A549 (cell line): ENCODE results near the gene OTUD7B. TPM values are rescaled to one million over a fixed set of nuclear protein-coding genes. Genes with fewer than 3 reads are reported as not detected.

ENCODE experiments used
- ATAC-seq, 2 experiments: fragments of 200-7000 bp in 1 of 2; fragments of >200 bp in 1 of 2; cut with Nextera tagmentation in 1 of 2; cut with Tn5 transposase in 1 of 2; 3 replicates each; pipeline versions ENCODE4 v1.8.0 to v1.9.1; 2018 to 2020; ENCODE audit warnings: mild to moderate bottlenecking in 1 of 2, moderate library complexity in 1 of 2
- CTCF ChIA-PET: fragments of 300-600 bp; sonication (Branson Sonifier 250); formaldehyde crosslinking; extraction: SDS; loops from one replicate; lab custom pipeline; 2021; ENCODE audit warnings: antibody characterized with exemption, inconsistent platforms; lab: Yijun Ruan, JAX
- POLR2A ChIA-PET: fragments of 350-600 bp; formaldehyde crosslinking; extraction: SDS; loops from one replicate; lab custom pipeline; 2021; ENCODE audit warnings: antibody characterized with exemption, inconsistent platforms; lab: Yijun Ruan, JAX
- DNase-seq, 2 experiments: peaks; one replicate each; pipeline versions ENCODE4 v3.0.0 to v3.0.0-alpha.2; 2011 to 2016; ENCODE audit warnings: low read depth in 1 of 2, low spot score in 1 of 2
- FAIRE-seq: peaks from 2 replicates; lab custom pipeline; 2011; peaks lifted over from hg19 to GRCh38; lab: Jason Lieb, UNC
- H3K27ac ChIP-seq, 2 experiments: fragments of >200 bp; sonication (Bioruptor Twin); formaldehyde crosslinking; 3 replicates each; pipeline ENCODE4 v1.5.1; 2016 to 2017
- H3K4me1 ChIP-seq: fragments of >200 bp; sonication (Bioruptor Twin); formaldehyde crosslinking; 3 replicates; pipeline ENCODE4 v1.6.1; 2016
- H3K4me2 ChIP-seq: fragments of >200 bp; sonication (Bioruptor Twin); formaldehyde crosslinking; 3 replicates; pipeline ENCODE4 v1.6.1; 2016
- H3K4me3 ChIP-seq: fragments of >200 bp; sonication (Bioruptor Twin); formaldehyde crosslinking; 3 replicates; pipeline ENCODE4 v1.5.1; 2016
- H3K9me3 ChIP-seq: fragments of >200 bp; sonication (Bioruptor Twin); formaldehyde crosslinking; 3 replicates; pipeline ENCODE4 v1.6.1; 2016
- CBX8 ChIP-seq: fragments of 200-600 bp; sonication (generic); IDR thresholded peaks from 2 replicates; pipeline ENCODE4 v1.6.1; 2016
- CHD2 ChIP-seq: fragments of 150-350 bp; IDR thresholded peaks from 2 replicates; pipeline ENCODE4 v1.6.1; 2014; ENCODE audit warnings: low read length; ENCODE audit not compliant: partially characterized antibody
- FOSL2 ChIP-seq, 2 experiments: fragments of 450-650 bp in 1 of 2; fragments of >200 bp in 1 of 2; sonication (Bioruptor Twin) in 1 of 2; formaldehyde crosslinking; IDR thresholded peaks; 2 replicates each; pipeline versions ENCODE4 v1.5.0 to v1.6.1; 2016 to 2020; ENCODE audit warnings: mild to moderate bottlenecking in 1 of 2, moderate library complexity in 1 of 2
- HDAC2 ChIP-seq: fragments of 200-600 bp; sonication (generic); IDR thresholded peaks from 2 replicates; pipeline ENCODE4 v1.6.1; 2016
- HEYL ChIP-seq: fragments of 250-450 bp; sonication (Bioruptor Pico); IDR thresholded peaks from 2 replicates; pipeline ENCODE4 v1.8.0; 2021; ENCODE audit warnings: mild to moderate bottlenecking, moderate library complexity
- HOXB5 ChIP-seq: fragments of 250-450 bp; sonication (Bioruptor Pico); IDR thresholded peaks from 2 replicates; pipeline ENCODE4 v1.5.0; 2020; ENCODE audit warnings: mild to moderate bottlenecking, moderate library complexity
- JUN ChIP-seq, 2 experiments: fragments of >200 bp; sonication (Bioruptor Twin); formaldehyde crosslinking; IDR thresholded peaks; 2 replicates in 1 of 2; 3 replicates in 1 of 2; pipeline ENCODE4 v1.6.1; 2016 to 2017
- MYC ChIP-seq: IDR thresholded peaks from 2 replicates; pipeline ENCODE4 v1.6.1; 2012; ENCODE audit warnings: mild to moderate bottlenecking, inconsistent platforms, low read length, improper control_type of control experiment, borderline replicate concordance
- POLR2A ChIP-seq: IDR thresholded peaks from 2 replicates; pipeline ENCODE4 v1.6.1; 2012; ENCODE audit warnings: mild to moderate bottlenecking, low read length
- RARB ChIP-seq: fragments of 250-450 bp; sonication (Bioruptor Pico); IDR thresholded peaks from 2 replicates; pipeline ENCODE4 v1.8.0; 2021; ENCODE audit warnings: mild to moderate bottlenecking, moderate library complexity
- TFCP2L1 ChIP-seq: fragments of 250-450 bp; sonication (Bioruptor Pico); IDR thresholded peaks from 2 replicates; pipeline ENCODE4 v1.5.0; 2021; ENCODE audit warnings: mild to moderate bottlenecking
- WGBS: methylation state at CpG from one replicate; pipeline ENCODE4 v1.1.6; 2017; ENCODE audit errors: missing lambda C conversion rate; 5-methylcytosine and 5-hydroxymethylcytosine counted together
- polyA plus RNA-seq, 4 experiments: library from polyadenylated mRNA; depleted of rRNA in 3 of 4; stranded (reverse); fragments of >200 nt; fragmentation: RNase III in 1 of 4; extraction: RNeasy Plus Mini Kit Qiagen cat#74134 plus additional on column Dnase treatment in 1 of 4; gene quantifications; 2 replicates in 3 of 4; 3 replicates in 1 of 4; pipeline ENCODE4 v1.2.3, GENCODE V29; 2011 to 2017
- TF ChIP-seq, protein P1 (sequence below): fragments of >200 bp; sonication (Bioruptor Twin); formaldehyde crosslinking; IDR thresholded peaks from 3 replicates; pipeline ENCODE4 v1.5.1; 2016
- TF ChIP-seq, protein P2 (sequence below): fragments of 250-450 bp; sonication (Bioruptor Pico); IDR thresholded peaks from 2 replicates; pipeline ENCODE4 v1.5.0; 2020; ENCODE audit warnings: low read depth, mild to moderate bottlenecking, moderate library complexity

Gene OTUD7B
- polyA plus RNA-seq, 2 of the 4 experiments (the other 2 are of a cell fraction) = 8.0 to 12.1 TPM

DNA sequence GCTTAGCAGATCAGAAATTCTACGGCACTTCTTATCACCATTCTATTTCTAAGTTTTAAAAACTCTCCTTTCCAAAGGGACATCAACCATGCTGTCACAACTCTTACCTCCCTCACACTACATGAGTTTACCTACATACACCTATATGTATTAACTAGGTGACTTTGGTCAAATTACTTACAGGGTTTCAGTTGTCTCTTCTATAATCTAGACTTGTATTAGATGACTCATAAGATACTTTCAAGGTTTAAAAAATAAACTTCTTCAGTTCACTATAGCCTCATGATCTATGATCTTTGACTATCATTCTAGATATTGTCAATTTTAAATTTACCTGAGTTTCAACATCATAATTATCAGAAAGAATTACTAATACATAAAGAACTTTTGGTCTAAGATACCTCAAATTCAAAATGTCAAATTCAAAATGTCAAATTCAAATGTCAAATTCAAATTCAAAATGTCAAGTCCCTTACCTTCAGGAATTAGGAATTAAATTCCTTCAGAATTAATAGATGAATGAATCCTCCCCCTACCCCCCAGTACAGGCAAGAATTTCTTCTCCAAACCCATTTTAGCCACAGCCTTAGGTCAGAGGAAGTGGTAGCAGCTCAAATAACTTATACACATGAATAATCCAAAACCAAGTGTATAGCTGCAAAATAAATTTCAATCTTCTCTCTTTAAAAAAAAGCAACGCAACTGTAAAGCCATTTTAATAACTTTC lies 31.1 kb downstream of the OTUD7B start:
- TF ChIP-seq MYC = no peak
- no peak for TF ChIP-seq FOSL2 (IDR thresholded peaks at IDR 0.05)
- TF ChIP-seq FOSL2 (CRISPR knock-in tag; IDR thresholded peaks at IDR 0.05) = peak; percentile 35; the same call in 1 of the 2 replicates
- TF ChIP-seq, all 56 proteins: peak for 1
- Histone ChIP-seq H3K9me3 (no peaks in the 10 kb centered on the region), H3K4me2 (no peak overlapping the region), H3K27ac (no peak overlapping the region), H3K4me3 (no peak overlapping the region), H3K4me1 (peaks cover 22% of the 10 kb centered on the region)
- no peak for DNase-seq
- no peak for FAIRE-seq
- ATAC-seq = no peak
- ChIA-PET CTCF (interaction anchor here (1.1 to 2.0 kb wide), 2 partner anchors 17 to 91 kb away, joined by 3 to 7 read pairs; no protein-coding TSS in a partner anchor), POLR2A (no interaction called here)
- WGBS = 91% methylated on average over 2 of the region's 2 CpGs

DNA sequence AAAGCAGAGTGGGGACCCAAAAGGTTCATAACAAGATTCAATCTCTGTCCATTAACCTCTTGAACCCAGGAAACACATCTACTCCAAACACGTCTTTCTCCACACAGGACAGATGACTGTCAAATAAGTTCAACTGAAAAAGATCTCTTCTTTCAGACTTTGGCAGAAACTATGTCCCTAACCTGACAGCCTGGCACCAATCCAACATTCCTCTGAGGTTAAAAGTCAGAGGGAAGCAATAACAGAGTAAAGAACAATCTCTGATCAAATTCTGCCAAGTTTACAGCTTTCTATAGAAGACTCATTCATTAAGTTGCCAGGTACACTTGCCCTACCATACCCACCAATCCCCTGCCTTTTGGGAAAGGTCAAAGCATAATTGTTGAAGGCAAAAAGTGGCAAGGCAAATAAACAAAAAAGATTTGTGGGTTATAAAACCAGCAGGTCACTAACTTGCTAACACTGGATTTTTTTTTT lies 31.9 kb downstream of the OTUD7B start:
- TF ChIP-seq, protein P1, sequence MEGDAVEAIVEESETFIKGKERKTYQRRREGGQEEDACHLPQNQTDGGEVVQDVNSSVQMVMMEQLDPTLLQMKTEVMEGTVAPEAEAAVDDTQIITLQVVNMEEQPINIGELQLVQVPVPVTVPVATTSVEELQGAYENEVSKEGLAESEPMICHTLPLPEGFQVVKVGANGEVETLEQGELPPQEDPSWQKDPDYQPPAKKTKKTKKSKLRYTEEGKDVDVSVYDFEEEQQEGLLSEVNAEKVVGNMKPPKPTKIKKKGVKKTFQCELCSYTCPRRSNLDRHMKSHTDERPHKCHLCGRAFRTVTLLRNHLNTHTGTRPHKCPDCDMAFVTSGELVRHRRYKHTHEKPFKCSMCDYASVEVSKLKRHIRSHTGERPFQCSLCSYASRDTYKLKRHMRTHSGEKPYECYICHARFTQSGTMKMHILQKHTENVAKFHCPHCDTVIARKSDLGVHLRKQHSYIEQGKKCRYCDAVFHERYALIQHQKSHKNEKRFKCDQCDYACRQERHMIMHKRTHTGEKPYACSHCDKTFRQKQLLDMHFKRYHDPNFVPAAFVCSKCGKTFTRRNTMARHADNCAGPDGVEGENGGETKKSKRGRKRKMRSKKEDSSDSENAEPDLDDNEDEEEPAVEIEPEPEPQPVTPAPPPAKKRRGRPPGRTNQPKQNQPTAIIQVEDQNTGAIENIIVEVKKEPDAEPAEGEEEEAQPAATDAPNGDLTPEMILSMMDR = no peak
- TF ChIP-seq HEYL (CRISPR knock-in tag) = no peak
- TF ChIP-seq, protein P2, sequence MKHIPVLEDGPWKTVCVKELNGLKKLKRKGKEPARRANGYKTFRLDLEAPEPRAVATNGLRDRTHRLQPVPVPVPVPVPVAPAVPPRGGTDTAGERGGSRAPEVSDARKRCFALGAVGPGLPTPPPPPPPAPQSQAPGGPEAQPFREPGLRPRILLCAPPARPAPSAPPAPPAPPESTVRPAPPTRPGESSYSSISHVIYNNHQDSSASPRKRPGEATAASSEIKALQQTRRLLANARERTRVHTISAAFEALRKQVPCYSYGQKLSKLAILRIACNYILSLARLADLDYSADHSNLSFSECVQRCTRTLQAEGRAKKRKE = no peak
- TF ChIP-seq, all 56 proteins: peak for 0
- no peak for DNase-seq
- POLR2A ChIA-PET = no interaction called here
- peaks cover 22% of the 10 kb centered on the region for H3K4me1 ChIP-seq
- CTCF ChIA-PET = interaction anchor here (1.0 to 1.1 kb wide), 2 partner anchors 17 to 72 kb away, joined by 3 to 5 read pairs; no protein-coding TSS in a partner anchor
- no peak for FAIRE-seq
- 56% methylated on average over 1 of the region's 1 CpG for WGBS
- H3K9me3 ChIP-seq = no peaks in the 10 kb centered on the region
- ATAC-seq = no peak
- no peak overlapping the region for H3K4me2 ChIP-seq
- no peak overlapping the region for H3K4me3 ChIP-seq
- H3K27ac ChIP-seq = no peak overlapping the region

DNA sequence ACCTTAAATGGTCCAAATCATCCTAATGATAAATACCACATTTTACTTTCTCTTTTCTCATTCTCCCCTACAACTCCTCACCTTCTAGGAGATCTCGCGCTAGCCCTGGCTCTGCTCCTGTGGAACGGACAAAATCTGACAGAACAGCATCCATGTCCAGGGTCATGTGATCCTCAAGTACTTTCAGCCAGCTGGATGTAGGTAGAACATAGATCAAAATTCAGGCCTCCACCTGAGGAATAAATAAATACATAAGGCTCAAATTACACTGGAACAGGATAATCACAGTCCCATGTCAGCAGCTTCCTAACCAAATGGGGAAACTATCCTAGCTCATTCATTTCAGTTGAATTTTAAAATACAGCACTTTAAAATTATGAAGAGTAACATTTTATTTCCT lies 33.2 kb downstream of the OTUD7B start:
- ATAC-seq (no peak), DNase-seq (no peak), FAIRE-seq (no peak)
- POLR2A ChIA-PET = no interaction called here
- no peaks in the 10 kb centered on the region for H3K9me3 ChIP-seq
- TF ChIP-seq TFCP2L1 = no peak
- peaks cover 22% of the 10 kb centered on the region for H3K4me1 ChIP-seq
- no peak overlapping the region for H3K27ac ChIP-seq
- H3K4me2 ChIP-seq = no peak overlapping the region
- WGBS = 95% methylated on average over 3 of the region's 3 CpGs
- no peak overlapping the region for H3K4me3 ChIP-seq
- CTCF ChIA-PET = interaction anchor here (0.6 to 1.5 kb wide), 4 partner anchors 10 to 74 kb away, joined by 3 to 5 read pairs (median 3); no protein-coding TSS in a partner anchor

DNA sequence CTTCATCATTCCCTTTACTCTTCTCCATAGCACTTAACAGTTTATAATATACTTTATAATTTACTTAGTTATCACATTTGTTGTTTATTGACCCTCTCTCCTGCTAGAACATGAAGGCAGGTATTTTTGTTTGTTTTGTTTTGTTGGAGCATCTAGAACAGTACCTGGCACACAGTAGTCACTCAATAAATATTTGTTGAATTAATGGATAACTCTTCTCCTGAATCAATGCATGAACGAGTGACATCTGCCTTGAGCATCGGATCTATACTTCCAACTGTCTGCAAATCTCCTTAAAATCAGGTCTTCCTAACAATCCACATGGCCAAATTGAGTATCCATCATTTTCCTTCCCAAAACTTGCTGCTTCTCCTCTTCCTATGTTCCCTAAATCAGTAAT lies 38.0 kb downstream of the OTUD7B start:
- H3K27ac ChIP-seq = no peak overlapping the region
- 86% methylated on average over 2 of the region's 2 CpGs for WGBS
- FAIRE-seq (no peak), ATAC-seq (no peak), DNase-seq (no peak)
- H3K4me3 ChIP-seq = no peak overlapping the region
- POLR2A ChIA-PET = no interaction called here
- no peak overlapping the region for H3K4me2 ChIP-seq
- no peak for TF ChIP-seq HOXB5 (CRISPR knock-in tag)
- TF ChIP-seq TFCP2L1 = no peak
- no peak for TF ChIP-seq POLR2A
- no peak for TF ChIP-seq HDAC2
- no peak for TF ChIP-seq FOSL2 (IDR thresholded peaks at IDR 0.05)
- no peak for TF ChIP-seq FOSL2 (CRISPR knock-in tag; IDR thresholded peaks at IDR 0.05)
- no peak for TF ChIP-seq RARB
- no peak for TF ChIP-seq CHD2
- no peak for TF ChIP-seq CBX8
- TF ChIP-seq JUN (IDR thresholded peaks at IDR 0.05) = no peak
- no peaks in the 10 kb centered on the region for H3K9me3 ChIP-seq
- no peaks in the 10 kb centered on the region for H3K4me1 ChIP-seq
- CTCF ChIA-PET = interaction anchor here (0.7 to 2.4 kb wide), 5 partner anchors 10 to 215 kb away, joined by 3 to 14 read pairs (median 4); no protein-coding TSS in a partner anchor
